ENCODE results near the gene TMEM86B.

TMEM86B gene

DNA sequence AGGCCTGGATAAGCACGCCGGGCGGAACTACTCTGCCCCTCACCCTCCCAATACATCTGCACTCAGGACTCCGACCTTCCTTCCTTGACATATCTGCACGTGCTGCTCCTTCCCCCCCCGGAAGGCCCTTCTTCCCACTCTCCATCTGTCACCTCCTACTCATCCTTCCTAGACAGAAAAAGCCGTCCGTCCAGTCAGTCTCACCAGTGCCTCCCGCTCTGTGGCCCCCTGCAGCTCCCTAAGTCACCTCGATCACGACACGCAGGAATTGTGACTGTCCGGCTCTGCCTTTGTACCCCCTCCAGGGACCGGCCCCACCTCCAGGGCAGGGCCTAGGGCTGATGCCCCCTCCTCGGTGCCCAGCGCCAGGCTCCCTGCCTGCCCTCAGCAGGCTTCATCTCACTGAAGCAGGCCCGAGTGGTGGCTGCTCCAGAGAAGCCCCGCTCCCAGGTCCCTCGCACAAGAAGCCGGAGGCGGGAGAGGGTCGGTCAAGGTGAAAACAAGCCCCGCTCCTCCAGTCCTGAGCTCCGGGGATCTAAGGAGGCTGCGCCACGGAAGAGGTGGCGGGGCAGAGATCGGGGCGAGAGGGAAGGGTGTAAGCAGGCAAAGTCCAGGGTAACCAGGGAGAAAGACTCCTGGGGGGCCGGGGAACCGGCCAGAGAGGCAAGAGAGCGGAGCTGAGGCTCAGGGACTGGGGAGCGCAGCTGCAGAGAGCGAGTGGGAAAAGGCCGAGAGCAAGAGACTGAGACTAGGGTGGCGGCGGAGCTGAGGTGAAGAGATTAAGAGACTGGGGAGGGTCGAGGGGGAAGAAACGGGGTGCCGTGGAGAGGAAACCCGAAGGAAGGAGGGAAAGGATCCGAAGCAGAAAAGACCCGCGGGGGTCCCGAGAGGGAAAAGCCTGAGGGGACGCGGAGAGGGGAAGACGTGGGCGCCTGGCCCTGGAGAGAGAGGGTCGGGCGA is 29.2 kb upstream of the TMEM86B start:
- peak in 2 of 3 experiments; percentile 45 to 51 for DNase-seq

DNA sequence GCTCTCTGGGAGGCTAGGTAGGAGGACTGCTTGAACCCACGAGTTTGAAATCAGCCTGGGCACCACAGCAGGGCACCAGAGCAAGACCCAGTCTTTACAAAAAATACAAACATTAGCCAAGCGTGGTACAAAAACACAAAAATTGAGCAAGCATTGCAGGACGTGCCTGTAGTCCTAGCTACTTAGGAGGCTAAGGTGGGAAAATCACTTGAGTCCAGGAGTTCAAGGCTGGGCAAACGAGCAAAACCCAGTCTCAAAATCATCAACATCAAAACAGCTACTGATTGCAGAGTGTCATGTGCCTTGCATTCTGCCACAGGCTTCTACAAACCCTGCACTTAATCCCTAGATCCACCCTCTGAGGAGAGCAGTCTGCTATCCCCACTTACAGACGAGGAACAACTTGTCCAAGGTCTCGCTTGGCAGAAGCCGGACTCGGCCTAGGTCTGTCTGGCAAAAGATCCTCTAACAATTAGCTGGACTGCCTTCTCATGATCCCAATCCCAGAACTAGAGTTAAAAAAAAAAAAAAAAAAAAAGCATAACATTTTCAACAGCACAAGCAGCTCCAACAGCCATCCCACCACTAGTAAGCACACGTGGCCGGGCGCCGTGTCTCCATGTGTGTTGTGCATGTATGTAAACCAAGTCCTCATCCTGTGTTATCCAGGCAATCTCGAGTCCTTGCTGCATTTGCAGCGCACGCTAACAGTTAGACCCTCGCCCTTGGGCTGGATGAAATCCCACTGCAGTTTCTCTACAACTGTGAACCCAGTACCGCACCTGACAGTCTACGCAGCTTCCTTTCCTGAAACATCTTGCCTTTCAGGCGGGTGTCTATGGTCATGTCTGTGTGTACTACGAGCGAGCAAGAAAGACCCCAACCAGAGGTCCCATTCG is 28.2 kb upstream of the TMEM86B start:
- DNase-seq, result no peak

DNA sequence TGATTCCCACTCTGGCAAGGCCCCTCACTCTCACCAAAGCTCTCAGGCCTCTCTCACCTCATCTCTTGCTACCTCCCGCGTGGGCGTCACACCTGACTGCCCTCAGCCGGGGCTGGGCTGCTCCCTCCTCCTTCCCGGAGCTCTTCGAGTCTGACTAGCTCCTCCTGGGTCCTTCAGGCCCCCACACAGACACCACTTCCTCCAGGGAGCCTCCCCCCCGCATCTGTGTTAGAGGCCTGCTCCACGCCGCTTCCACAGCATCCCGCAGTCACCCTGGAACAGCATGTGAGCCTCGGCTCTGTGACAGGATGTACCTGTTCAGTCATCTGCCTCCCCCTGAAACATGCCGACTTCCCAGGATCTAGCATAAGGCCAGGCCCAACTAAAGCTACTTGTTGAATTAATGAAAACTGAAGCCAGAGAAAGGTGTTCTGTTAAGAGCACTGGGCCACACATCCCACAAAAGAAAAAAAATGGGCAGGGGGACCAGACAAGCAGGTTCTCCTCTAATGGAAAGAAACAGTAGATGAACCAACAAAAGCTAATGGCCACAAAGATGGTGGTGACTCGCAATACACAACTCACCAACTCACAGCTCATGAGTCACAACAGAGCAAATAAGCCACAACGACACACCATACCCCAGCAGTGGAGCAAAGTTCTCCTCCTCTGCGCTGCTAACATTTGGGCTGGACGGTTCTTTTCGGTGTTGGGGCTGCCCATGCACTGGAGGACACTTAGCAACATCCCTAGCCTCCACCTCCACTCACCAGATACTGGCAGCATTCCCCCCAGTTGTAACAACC is 27.3 kb upstream of the TMEM86B start:
- DNase-seq, result peak in 1 of 3 experiments; percentile 8

DNA sequence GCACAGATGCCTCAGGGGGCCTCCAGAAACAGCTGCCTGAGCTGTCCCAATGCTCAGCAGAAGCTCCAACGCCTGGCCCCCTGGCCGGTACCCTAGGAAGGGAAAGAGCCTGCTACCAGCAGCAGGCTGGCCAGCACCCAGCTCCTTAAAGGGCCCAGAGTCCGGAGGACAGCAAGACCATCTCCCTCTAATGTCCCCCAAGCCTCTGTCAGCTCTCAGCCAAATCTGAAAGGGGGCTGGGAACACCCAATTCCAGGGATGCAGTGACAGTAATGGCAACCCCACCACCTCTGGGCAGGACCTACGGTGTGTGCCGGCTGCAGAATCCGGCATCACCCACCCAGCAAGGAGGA is 26.0 kb upstream of the TMEM86B start:
- no peak for DNase-seq

DNA sequence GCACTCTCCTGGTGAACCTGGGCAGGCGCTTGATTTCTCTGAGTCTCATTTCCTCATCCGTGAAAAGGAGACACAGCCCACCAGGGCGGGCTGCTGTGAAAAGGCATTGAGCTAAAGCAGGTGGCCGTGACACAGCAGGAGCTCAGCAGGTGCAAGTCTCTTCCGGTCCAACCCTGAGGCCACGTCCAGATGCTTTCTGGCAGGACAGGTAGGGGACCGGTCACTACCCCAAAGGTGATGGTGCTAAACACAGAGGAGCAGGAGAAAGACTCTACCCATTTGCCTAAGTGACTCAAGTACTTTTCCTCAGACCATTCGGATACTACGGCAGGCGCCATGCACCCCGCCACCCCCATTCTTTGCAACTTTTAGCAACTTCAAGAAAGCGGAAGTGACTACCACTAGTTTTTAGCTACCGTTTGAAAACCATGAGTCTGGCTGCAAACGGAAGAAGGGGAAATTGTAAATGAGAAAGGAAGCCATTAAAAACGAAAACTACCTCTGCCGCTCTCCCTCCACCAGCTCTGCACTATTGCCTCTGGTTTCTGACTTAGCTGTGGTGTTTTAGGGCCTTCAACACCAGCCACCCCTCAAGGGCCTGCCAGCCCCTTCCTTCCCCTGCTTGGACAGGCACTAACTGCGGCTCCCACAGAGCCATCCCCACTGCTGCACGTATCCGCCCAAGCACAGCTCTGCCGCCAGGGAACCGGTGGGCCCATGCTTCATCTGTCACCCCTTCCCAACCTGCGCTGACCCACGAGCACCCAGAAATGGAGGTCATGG is 25.5 kb upstream of the TMEM86B start:
- peak in 2 of 3 experiments; percentile 76 to 85 for DNase-seq

DNA sequence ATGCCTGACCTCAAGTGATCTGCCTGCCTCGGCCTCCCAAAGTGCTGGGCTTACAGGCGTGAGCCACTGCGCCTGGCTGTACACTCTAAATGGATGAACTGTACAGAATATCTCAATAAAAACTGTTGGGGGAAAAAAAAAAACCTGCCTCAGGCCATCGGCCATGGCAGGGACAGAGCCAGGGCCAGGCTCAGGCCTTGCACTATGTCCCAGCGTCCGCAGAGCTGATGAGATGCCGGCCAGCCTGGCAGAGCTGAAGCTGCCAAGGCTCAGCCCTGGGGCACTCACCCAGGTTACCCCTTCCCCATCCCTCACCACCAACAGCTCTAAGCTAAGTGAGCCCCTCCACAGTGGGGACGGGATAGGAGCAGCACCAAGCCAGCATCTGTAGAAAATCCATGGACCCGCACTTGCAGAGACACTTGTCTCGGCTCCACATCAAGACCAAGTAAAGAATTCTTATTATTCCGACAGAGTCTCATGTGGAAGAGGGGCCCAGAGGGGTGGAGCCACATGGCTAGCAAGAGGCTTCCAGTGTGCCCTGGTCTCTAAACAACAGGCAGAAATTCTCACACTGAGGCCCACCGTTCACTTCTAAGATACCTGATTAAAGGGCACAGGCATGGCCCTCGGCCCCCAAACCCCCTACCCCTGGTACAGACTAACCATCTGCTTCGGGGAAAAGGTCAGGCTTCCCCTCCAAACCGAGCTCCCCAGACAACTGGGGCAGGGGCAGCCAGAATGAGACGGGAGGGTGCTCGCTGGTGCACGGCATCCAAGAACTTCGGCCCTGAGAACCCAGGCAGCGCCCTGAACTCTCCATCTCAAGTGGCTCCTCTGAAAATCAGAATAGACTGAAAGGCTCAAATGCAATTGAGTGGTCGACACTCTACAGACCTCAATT is 24.4 kb upstream of the TMEM86B start:
- DNase-seq, result no peak

DNA sequence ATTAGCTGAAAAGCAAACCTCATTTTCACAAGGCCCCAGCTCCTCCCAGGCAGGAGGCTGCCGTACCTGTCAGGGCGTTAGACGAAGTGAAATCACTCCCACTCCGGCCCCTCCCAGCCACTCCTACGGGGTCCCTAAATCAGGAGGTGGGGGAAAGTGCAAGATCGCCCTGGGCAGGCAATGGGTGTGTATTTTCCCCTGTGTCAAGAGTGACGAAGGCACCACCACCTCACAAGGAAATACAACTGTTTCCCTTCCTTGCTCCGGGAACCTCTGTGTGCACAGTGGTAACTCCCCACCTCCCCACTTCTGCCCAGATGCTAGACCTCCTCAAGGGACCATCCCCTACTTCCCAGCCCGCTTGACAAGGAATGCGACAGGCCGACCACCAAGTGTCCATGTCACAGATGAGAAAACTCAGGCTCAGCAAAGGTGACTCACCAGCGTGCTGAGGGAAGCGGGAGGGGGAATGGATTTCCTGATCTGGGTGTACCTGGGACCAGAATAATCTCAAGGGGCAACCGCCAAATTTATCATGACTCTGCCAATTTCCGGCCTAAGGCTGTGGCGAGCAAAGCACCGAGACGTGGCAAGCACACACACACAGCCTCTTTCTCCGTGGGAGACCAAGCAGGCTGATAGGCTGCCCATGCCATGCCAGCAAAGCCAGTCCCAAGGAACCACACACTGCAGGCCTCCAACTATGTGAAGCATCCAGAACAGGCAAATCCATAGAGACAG is 22.9 kb upstream of the TMEM86B start:
- no peak for DNase-seq

DNA sequence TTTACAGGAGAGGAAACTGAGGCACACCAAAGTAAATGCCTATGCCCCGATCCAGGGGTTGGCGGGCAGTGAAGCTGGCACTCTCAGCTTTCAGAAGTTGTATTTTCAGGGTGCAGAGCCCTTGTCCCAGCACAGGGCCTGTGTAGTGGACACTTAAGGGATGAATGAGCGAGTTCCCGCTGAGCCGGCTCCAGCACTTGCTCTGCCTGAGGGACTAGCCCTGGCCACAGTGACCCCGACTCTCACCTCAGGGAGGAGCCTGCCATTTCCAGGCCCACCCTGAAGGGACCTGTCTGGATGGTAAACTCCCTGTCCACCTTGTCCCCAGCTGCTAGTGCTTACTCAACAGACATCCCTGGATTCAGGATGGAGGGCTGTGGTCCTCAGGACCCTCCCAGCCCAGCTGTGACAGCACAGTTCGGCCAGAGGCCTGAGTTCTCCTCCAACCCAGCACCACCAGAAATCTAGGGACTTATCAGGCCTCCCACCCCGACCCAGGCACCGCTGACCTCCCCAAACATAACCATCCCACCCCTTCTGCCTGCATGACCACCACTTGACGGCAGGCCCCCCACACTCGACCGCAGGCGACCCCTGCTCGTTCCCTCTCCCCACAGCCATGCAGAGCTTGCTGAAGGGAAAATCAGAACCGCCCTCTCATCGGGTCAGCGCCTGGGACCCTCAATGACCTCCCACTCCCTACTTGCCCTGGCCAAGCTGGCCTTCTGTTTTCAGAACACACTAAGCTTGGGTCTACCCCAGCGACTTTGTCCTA is 21.9 kb upstream of the TMEM86B start:
- DNase-seq, result no peak

DNA sequence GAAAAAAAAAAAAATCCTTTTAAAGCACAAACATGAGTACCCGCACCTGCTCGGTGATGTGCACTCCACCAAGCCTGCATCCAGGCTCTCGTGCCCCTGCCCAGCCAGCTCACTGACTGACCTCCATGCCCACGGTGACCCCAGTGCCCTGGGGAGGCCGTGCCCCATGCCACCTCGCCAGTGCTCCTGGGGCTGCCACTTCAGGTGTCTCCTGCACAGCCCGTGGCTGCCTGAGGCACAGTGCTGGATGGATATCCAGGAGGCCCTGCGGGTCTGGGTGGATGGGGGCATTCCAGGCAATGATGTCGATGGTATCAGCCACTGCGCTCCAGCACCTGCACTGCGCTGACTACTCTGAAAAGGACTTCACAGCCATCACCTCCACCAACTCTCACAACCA is 21.3 kb upstream of the TMEM86B start:
- DNase-seq, result no peak

DNA sequence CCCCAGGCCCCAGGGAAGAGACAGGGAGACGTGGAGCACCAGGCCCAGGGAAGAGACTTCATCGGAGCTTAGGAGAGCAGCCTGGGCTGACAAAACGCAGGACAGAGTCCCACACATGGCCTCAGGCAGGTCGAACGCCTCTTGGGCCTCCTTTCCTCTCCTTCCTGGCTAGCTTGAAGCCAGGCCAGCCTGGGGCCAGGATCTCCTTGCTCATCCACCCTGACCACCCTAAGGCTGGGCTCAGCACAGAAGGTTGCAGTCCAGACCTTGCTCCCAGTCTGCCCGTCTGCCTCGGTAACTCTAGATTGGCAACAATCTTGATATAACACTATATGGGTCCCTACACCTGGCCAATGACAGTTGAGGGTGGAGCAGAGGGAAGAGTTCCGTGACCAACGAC is 20.1 kb upstream of the TMEM86B start:
- no peak for DNase-seq

DNA sequence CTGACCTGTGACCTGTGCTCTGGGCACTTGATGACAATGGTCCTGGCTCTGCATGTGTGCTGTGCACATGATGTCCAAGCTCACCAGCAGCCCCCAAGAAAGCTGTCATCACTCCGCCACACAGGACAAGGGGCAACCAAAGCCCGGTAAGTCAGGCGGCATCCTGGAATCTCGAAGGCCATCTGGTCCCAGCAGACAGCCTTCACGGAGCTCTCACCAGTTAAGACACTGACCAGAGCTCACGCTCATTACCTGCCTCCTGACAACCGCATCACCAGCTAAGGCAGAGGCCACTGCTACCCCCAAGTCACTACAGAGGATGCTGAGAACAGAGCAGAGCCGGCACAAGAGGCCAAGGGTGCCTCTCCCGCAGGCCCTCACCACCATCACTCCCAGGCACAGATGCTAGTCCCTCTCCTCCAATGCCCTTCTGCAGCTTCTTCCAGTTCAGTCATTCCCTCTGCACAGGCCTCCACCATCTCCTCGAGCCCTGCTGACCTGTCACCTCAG is 19.7 kb upstream of the TMEM86B start:
- no peak for DNase-seq

DNA sequence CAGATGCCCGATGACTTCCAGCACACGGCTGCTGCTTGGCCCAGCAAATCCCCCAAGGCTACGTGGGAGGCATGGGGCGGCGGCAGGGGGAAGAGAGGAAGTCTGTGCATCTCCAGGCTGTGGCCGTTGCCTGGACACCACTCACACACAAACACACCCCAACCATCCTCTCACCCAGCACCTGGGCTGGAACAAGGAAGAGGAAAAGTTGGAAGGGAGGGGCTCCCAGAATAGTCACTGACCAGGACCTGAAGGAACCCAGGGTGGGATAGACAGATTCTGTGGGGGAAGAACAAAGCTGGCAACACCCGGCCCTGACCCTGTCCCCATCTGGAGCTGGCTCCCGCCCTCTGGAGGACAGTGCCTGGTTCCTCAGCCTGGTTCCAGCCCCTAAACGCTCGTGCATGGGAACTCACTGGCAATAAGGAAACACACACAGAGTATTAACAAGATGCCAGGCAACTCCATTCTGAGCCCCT is 19.1 kb upstream of the TMEM86B start:
- DNase-seq, result peak in 2 of 3 experiments; percentile 42 to 63

DNA sequence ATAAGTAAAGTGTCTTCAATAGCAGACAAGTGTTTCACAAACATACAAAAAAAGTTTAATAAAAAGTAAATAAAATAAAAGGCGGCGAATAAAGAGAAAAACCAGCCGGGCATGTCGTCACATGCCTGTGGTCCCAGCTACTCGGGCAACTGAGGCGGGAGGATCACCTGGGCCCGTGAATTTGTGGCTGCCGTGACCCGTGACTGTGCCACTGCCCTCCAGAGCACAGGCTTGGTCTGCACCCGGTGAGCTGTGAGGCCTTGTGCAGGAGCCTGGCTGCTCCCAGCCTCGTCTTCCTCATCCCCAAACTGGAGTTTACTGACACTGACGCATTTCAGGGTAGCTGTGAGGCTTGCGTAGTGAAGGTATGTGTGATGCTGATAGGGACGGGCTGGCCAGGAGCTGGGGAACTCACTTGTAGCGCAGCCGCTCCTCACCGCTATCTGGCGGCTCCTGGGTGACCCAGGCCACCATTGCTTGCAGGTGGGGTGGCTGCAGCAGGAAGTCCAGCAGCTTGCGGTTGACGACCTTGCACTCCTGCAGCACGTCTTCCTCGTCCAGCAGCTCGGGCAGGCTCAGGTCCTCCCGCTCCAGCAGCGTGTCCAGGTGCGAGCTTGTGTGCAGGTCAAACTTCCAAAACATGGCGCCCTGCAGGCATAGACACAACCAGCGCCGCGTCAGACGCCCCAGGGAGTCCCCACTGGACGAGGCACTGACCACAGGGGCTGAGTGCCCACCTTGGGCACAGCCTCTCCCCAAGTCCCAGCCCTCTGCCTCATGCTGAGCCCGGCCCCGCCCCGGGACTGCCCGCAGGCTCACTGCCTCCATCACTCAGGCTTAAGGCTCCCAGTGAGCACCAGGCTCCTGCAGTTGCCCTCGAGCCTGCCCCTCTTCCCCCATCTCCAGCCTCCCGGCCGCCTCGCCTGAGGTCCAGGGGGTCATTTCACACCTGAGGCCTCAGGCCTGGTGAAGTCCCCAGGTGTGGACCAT is 18.2 kb upstream of the TMEM86B start:
- DNase-seq, result no peak

DNA sequence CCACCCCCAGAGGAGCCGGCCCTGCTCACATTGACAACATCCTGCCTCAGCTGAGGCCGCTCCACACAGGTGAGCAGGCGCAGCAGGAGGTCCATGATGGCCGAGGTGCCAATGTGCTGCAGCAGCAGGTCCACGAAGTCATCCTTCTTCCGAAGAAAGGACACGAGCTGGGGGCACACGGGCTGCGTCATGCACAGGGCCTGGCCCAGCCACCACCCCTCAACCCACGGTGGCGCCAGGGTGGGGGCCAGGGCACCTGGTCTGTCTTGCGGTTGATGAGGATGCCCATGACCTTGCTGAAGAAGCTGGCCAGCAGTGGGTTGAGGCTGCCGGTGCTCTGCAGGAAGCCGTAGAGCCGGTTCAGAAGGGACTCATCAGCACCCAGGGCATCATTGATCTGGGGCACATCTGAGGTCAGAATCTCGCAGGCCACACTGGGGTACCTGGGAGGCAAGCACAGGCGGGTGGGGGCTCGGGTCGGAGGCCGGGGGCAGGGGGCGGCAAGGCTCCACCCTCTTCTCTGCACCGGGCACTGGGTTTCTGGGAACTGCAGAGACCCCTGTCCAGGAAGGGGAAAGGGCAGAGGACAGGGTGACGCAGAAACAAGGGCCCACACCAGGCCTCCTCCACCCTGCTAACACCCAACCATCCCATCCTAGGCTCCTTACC is 16.8 kb upstream of the TMEM86B start:
- no peak for DNase-seq

DNA sequence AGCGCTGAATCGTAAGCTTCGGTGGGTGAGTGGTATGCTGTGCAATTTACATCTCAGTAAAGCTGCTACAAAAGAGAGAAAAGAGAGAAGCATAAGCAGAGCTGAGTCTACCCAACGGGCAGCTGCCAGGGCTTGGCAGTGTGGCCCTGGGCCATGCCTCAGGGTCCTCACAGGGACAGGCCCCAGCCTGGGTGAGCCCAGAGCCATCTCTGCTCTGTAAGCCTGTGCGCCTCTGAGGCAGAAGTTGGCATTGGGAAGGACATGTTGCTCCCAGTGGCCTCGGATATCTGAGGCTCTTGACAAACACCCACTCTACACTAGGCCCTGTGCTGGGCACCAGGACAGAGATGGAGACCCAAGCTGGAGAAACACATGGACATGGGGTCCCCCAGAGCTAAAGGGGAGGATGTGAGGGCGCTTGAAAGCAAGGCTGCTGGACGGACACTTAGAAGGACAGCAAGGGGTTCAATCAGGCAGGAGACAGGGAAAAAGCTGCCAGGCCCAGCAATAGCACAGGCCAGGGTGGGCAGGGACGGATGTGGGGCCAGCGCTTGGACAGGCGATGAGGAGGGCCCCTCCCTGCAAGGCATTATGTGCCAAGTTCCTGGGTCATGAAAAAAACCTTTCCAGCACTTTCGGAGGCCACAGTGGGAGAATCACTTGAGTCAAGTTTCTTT is 15.6 kb upstream of the TMEM86B start:
- DNase-seq, result no peak

DNA sequence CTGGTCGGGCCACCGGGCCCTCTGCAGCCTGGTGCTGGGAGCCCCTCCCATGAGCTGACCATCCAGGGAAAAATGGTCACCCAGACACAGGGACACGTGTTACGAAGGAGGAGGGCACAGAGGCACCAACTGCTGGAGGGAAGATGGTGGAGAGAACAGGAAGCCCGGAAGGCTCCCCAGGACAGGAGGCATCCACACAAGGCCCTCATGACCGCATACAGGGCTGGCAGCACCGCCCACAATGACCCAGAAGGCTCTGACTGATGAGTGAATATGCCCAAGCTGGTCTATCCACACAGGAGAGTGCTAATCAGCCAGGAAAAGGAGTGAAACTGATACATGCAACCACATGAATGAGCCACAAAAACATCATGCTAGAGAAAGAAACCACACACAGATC is 14.0 kb upstream of the TMEM86B start:
- DNase-seq, result no peak

Measured in NCI-H1417 (cell line).